Effector CD4-positive, alpha-beta T cell (primary cell): ENCODE data around the gene WDR5.
A peak's percentile ranks its signal among the peaks of the same experiment; 100 is the strongest.
"Not testable (repeated sequence)": the region's sequence is repeated elsewhere in the genome, so short reads cannot be mapped to it uniquely, and the experiment has no call there.

ENCODE experiments used
- DNase-seq: peaks from one replicate; pipeline ENCODE4 v3.0.0-alpha.2; 2020
- total RNA-seq: gene quantifications from one replicate; lab custom pipeline; 2026; lab: John Stamatoyannopoulos, UW

Gene WDR5
- 35.1 reads per million, percentile 60 among the genes with 10 or more reads in this experiment for total RNA-seq

DNA sequence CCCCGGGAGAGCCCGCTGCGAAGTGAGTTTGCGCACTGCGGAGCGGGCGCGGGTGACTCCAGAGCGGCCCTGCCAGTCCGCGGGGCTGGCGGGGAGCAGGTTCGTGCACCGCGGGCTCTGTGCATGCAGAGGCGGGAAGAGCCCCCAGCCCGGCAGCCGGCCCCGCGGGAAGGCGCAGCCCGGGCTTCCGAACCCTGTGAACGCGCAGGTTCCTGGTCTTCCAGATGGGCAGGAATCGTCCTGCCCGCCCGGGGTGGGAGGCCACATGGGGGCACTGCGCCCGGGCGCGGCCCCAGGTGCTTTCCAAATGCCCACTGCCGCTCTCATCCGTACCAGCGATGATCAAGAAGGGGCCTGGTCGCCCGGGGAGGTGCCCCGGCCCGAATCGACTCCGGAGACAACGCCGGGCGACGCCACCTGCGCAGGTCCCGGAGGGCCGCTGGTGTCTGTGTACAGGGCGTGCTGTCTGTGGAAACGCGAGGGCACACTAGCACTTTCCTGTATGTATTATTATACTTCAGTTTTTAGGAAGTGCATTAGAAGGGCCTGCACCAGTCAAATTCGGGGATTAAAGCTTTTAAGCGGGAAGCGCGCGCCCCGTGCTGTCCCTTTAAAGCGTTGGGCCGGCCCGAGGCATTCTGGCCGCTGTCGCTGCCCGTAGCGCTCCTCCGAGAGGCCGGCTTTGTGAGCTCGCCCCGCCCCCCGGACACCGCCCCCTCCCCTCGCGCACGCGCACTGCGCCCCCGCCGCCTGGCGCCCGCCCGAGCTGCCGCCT lies at the start of gene WDR5:
TSS of gene WDR5 (plus strand) at position 740 of the 775 bp plus-strand sequence. CDS start 3,796 bp downstream, outside the sequence.
- peak; percentile 92 for DNase-seq

DNA sequence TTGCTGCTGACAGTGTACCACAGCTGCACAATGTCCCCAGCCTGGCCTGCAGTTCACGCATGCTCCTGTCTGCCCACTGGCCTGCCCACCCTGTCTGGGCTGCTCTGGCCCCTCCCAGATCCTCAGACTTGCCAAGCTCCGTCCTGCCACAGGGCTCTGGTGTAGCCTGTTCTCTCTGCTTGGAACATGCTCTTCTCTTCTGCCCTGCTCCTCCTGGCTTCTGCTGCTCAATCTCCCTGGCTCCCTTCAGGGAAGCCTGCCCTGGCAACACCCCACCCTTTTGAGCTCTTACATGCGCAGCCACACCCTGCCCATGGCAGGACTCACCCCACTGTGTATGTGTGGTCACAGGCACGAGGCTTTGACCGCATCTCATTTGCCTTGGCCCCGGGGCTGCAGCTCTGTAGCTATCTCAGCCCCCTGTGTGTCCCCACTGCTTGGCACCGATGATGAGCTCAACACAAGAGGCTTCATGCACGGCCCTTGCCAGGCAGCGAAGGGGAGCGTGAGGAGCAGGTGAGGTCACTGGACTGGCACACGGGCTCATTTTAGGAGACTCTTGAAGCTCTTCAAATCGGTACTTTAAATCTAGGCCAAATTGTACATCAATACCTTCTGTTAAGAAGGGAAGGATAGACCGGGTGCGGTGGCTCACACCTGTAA lies 47.7 kb upstream of the WDR5 start:
- DNase-seq = no peak

GRCh38 chr9:134089972-134090371 lies 45.9 kb upstream of the WDR5 start:
- DNase-seq = no peak

DNA sequence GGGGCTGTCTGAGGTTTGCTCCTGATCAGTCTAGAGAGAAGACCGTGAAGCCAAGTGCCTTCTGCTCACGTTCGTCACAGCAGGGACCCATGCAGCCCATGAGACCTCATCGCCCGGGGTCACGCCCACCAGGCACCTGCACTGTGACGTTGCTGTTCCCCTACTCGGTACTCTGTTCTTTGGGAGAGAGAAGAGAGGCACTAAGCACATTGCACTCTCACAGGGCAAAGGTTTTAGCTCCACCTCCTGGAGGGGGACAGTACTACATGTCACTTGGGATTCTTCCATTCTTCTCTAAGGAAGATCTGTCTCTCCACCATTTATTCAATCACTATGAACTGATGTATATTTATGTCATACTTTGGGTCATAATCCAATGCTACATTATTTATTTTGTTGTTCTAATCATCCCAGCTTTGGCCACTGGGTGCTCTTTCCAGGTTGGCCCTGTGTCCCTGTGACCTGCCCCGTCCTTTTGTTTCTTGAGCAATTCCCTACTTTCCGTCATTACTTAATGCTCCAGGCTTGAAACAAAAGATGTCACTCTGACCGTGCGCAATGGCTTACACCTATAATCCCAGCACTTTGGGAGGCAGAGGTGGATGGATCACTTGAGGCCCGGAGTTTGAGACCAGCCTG lies 36.6 kb upstream of the WDR5 start:
- DNase-seq = peak; percentile 51

DNA sequence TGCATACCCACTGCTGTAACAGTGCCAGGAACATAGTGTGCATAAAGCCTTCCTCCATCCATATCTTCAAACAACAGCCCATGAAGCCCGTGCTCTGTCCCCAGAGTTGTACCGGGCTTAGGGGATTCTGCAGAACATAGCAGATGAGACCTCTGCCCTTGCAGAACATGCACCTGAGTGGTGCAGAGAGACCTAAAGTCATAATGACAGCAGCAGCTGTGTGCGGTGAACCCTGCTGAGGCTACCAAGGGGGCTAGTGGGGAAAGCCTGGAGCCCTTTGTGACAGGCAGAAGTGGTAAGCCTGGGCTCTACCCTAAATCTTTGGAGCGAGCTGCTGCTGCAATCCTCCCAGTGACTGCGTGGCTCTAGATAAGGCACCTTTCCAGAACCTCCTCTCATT lies 35.8 kb upstream of the WDR5 start:
- DNase-seq = no peak

GRCh38 chr9:134101133-134101532 lies 34.7 kb upstream of the WDR5 start:
- DNase-seq = not testable (repeated sequence)

DNA sequence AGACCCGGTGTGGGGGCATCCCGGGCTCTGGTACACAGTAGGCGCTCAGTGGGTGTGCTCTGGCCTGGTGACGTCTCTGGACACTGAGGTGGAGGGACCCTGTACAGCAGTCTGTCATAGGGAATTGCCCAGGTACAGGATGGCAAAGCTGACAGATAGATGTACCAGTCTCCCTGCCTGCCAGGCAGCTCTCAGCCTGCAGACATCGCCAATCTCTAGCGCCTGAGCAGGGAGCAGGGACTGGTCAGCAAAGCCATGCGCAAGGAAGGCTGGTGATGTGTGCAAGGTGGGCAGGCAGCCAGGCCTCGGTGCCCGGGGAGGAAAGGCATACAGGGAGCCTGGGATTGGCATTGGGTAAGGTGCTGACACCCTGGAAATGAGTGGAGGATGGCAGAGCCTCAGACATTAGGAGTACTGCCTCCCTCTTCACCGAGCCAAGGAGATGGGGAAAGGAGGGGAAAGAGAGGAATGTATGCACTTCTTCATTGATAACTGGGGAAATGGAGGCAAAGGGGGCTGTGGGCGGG lies 34.2 kb upstream of the WDR5 start:
- DNase-seq = no peak

- no peak for DNase-seq
These were observed 32.4 kb upstream of the WDR5 start for GRCh38 chr9:134103391-134103998.

DNA sequence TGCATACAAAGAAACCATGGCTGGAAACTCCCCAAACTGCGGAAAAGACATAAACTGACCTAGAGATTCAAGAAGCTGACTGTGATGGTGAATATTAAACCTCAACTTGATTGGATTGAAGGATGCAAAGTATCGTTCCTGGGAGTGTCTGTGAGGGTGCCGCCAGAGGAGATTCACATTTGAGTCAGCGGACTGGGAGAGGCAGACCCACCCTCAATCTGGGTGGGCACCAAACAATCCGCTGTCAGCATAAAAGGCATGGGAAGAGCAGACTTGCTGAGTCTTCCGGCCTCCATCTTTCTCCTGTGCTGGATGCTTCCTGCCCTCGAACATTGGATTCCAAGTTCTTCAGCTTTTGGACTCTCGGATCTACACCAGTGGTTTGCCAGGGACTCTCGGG lies 24.8 kb upstream of the WDR5 start:
- no peak for DNase-seq

- no peak for DNase-seq
These were observed 23.3 kb upstream of the WDR5 start for GRCh38 chr9:134112561-134112960.

GRCh38 chr9:134118972-134119371 lies 16.9 kb upstream of the WDR5 start:
- DNase-seq = not testable (repeated sequence)

DNA sequence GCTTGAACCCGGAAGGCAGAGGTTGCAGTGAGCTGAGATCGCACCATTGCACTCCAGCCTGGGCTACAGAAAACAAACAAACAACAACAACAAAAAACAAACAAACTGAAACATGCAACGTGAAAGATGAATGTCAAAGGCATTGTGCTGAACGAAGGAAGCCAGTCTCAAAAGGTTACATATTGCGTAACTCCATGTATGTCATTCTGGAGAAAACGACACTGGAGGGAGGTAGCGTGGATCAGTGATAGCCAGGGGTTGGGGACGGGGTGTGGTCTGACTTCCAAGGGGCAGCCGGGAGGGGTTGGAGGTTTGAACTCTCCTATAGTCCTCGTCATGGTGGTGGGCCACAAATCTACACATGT lies 12.1 kb upstream of the WDR5 start:
- DNase-seq = no peak

DNA sequence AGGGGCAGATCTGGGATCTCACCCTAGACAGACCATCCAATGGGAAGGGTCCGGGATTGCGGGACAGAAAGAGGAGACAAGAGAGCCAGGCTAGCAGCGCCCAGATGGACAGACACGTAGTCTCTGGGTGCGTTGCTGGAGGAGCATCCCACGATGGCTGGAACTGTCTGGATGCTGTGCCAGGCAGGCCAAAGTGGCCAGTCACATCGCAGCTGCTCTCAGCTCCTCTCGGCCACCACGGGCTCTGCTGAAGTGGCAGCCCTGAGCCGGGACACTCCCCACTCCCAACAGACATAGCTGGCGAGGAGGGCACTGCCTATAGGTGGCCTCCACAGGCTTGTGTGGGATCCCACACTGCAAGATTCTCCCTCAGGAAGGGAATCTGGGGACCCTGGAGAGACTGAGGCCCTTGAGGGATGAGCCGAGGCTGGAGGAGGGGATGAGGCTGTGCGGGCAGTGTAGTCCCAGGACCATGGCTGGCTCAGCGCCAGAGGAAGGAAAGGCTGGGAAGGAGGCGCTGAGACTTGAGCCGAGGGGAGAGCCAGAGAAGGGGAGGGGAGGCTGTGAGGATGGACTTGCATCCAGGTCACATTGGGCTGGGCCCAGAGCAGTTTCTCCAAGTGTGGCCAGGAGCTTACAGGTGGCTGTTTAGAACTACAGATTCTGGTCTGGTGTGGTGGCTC lies 10.3 kb upstream of the WDR5 start:
- DNase-seq = no peak

- no peak for DNase-seq
These were observed 9.5 kb upstream of the WDR5 start for GRCh38 chr9:134126373-134126772.

DNA sequence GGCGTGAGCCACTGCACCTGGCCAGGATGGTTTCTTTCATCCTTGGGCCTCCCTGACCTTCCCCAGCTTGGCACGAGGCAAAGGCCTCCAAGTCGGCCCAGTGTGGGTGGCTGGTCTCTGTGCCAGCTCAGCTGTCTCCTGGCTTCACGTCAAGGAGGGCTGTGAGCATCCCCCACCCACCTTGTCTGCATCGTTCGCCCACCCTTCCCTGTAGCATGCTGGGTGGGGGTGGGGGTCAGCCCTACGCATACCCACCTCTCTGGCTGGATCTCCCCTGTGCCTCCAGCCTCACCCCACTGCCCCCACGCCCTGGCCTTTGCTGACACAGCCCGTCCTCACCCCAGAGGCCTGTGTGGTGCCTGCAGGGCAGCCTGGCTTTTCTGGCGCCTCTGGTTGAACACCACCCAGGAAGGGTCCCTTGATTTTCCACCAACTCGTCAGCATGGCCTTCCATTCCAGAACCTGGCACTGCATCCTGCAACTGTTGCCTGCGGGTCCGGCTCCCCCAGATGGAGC lies 8.8 kb upstream of the WDR5 start:
- no peak for DNase-seq

DNA sequence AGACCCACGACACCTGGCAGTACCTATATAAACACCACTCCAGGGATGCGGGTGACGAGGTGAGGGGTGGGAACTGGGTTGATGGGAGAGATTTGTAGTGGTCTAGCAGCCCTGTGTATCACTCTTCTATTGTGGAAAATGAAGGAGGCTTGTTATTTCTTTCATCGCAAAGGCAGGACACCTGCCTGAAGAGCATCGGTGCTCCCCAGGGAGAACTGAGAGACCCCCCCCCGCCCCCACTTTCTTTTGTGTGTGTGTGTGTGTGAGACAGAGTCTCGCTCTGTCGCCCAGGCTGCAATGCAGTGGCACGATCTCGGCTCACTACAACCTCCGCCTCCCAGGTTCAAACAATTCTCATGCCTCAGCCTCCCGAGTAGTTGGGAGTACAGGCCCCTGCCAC lies 8.3 kb upstream of the WDR5 start:
- no peak for DNase-seq

- DNase-seq = no peak
These were observed 6.9 kb upstream of the WDR5 start for GRCh38 chr9:134128727-134129679.

- no peak for DNase-seq
These were observed 5.1 kb upstream of the WDR5 start for GRCh38 chr9:134130503-134131375.

DNA sequence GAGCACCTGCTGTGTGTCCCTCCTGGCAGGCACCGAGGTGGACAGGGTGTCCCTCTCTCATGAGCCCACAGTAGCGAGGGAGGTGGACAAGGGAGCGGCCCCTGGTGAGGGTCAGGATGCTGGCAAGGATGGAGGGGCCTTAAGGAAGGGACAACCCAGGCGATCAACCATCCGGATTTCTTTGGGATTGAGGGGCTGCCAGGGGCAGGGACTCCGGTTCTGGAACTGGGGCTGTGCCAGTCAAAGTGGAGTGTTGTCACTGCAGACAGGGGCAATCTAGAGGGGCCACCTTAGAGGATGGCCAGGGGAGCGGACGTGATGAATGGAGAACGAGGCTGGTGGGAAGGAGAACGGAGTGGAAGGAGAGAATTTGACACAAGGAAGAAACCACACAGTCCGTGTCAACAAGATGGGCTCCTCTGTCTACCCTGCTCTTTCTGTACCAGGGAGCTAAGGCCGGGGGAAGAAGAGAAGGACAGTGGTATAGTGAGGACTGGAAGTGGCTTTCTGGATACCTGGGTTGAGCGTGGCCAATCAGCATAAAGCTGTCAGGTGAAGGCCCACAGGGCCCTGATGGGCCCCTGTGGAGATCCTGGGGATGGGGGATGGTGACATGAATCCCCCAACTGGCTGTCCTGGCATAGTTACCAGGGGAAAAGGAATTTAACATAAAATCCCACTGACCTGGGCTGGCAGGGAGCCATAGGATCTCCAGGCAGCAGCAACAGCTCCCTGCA lies 4.2 kb upstream of the WDR5 start:
- no peak for DNase-seq
